GM12878 (cell line): ENCODE measurements around the gene MRRF. TPM values are rescaled to one million over a fixed set of nuclear protein-coding genes. Genes with fewer than 3 reads are reported as not detected.

Experiments used
- ESRRA ChIP-seq: IDR thresholded peaks from 2 replicates; pipeline ENCODE4 v1.6.1; 2012; ENCODE audit warnings: mild to moderate bottlenecking, low read length, improper control_type of control experiment
- NRF1 ChIP-seq: conservative IDR thresholded peaks from 2 replicates; pipeline ENCODE4 v1.6.1; 2011; ENCODE audit warnings: mild to moderate bottlenecking, low read depth, low read length, improper control_type of control experiment
- SMAD1 ChIP-seq: fragments of 450-650 bp; IDR thresholded peaks from 2 replicates; pipeline ENCODE4 v1.6.1; 2018; ENCODE audit warnings: mild to moderate bottlenecking, low read depth; ENCODE audit not compliant: partially characterized antibody
- SREBF2 ChIP-seq: IDR thresholded peaks from 2 replicates; pipeline ENCODE4 v1.6.1; 2012; ENCODE audit warnings: mild to moderate bottlenecking, low read length
- SUPT20H ChIP-seq: IDR thresholded peaks from 2 replicates; pipeline ENCODE4 v1.6.1; 2011; ENCODE audit warnings: low read depth, mild to moderate bottlenecking, low read length, moderate library complexity, borderline replicate concordance; ENCODE audit not compliant: control insufficient read depth
- ZNF274 ChIP-seq: IDR thresholded peaks from one replicate; pipeline ENCODE4 v1.8.0; 2011; ENCODE audit not compliant: insufficient read length, insufficient read depth
- polyA plus RNA-seq, 11 experiments: library from polyadenylated mRNA; depleted of rRNA in 4 of 11; unstranded in 6 of 11; stranded (reverse) in 5 of 11; fragments of >200 nt; fragmentation: Nextera tagmentation in 4 of 11; fragmentation: Illumina TruSeq in 1 of 11; extraction: Ambion mirVana in 4 of 11; extraction: Trizol in 1 of 11; gene quantifications; 1 replicate in 1 of 11; 2 replicates in 10 of 11; pipeline versions ENCODE4 v1.2.1 to v1.2.3, GENCODE V29; 2011 to 2016; ENCODE audit warnings: inconsistent platforms in 2 of 11, missing spikeins in 2 of 11, low read depth in 1 of 11
- total RNA-seq, 4 experiments: library from RNA; depleted of rRNA in 3 of 4; stranded (reverse); fragments of >200 nt in 3 of 4; fragmentation: Illumina TruSeq in 1 of 4; extraction: Trizol in 1 of 4; gene quantifications; 2 replicates each; pipeline versions ENCODE4 v1.2.1 to v1.2.3, GENCODE V29; 2013 to 2021
- TF ChIP-seq, protein P1 (sequence below): IDR thresholded peaks from 2 replicates; pipeline ENCODE4 v1.6.1; 2011; ENCODE audit warnings: low read depth, low read length, improper control_type of control experiment, borderline replicate concordance
- TF ChIP-seq, protein P2 (sequence below): IDR thresholded peaks from 2 replicates; pipeline ENCODE4 v1.6.1; 2011; ENCODE audit warnings: mild to moderate bottlenecking, low read depth, low read length, moderate library complexity; ENCODE audit not compliant: insufficient replicate concordance
- TF ChIP-seq, protein P3 (sequence below): fragments of 450-650 bp; IDR thresholded peaks from 2 replicates; pipeline ENCODE4 v1.6.1; 2017; ENCODE audit warnings: mild to moderate bottlenecking, low read depth, inconsistent platforms; ENCODE audit not compliant: poor library complexity, severe bottlenecking

The MRRF gene
- total and polyA plus RNA-seq, 10 of the 15 experiments (the other 5 are each of a cell fraction or from before 2014, with no cell fraction given) = 64.8 to 112 (median 76.4) TPM

DNA sequence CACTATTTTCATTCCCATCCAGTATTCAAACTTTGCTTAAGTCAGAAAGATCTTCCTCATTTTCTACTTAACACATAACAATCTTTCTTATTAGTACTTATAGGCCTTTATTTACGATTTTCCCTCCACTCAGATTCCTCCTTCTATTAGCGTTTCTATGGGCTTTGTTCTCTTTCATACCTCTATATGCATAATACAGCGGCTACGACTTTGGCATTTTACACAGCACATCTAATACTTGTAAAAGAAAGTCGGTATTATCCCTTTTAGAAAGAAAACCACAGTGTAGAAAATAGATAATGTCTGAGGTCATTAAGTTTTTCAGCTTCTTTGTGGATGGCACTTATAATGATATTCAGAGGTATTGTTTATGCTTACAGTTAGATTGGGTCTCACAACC lies 8.5 kb upstream of the MRRF start (continued):
- TF ChIP-seq SMAD1 (no peak), ESRRA (no peak), SUPT20H (no peak), SREBF2 (no peak), NRF1 (no peak), ZNF274 (no peak)
- TF ChIP-seq, protein P1, sequence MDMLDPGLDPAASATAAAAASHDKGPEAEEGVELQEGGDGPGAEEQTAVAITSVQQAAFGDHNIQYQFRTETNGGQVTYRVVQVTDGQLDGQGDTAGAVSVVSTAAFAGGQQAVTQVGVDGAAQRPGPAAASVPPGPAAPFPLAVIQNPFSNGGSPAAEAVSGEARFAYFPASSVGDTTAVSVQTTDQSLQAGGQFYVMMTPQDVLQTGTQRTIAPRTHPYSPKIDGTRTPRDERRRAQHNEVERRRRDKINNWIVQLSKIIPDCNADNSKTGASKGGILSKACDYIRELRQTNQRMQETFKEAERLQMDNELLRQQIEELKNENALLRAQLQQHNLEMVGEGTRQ = no peak
- TF ChIP-seq, protein P2, sequence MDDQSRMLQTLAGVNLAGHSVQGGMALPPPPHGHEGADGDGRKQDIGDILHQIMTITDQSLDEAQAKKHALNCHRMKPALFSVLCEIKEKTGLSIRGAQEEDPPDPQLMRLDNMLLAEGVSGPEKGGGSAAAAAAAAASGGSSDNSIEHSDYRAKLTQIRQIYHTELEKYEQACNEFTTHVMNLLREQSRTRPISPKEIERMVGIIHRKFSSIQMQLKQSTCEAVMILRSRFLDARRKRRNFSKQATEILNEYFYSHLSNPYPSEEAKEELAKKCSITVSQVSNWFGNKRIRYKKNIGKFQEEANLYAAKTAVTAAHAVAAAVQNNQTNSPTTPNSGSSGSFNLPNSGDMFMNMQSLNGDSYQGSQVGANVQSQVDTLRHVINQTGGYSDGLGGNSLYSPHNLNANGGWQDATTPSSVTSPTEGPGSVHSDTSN = no peak
- TF ChIP-seq, protein P3, sequence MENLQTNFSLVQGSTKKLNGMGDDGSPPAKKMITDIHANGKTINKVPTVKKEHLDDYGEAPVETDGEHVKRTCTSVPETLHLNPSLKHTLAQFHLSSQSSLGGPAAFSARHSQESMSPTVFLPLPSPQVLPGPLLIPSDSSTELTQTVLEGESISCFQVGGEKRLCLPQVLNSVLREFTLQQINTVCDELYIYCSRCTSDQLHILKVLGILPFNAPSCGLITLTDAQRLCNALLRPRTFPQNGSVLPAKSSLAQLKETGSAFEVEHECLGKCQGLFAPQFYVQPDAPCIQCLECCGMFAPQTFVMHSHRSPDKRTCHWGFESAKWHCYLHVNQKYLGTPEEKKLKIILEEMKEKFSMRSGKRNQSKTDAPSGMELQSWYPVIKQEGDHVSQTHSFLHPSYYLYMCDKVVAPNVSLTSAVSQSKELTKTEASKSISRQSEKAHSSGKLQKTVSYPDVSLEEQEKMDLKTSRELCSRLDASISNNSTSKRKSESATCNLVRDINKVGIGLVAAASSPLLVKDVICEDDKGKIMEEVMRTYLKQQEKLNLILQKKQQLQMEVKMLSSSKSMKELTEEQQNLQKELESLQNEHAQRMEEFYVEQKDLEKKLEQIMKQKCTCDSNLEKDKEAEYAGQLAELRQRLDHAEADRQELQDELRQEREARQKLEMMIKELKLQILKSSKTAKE = no peak
